NCI-H2107 treated with DMSO at 0.1 percent for 48 hours (cell line): ENCODE data around the gene SYTL2.
"Not testable (repeated sequence)": the region's sequence is repeated elsewhere in the genome, so short reads cannot be mapped to it uniquely, and the experiment has no call there.

Source experiments
- DNase-seq: peaks from one replicate; lab custom pipeline; 2025; ENCODE audit not compliant: unreplicated experiment; lab: John Stamatoyannopoulos, UW

The SYTL2 gene

DNA sequence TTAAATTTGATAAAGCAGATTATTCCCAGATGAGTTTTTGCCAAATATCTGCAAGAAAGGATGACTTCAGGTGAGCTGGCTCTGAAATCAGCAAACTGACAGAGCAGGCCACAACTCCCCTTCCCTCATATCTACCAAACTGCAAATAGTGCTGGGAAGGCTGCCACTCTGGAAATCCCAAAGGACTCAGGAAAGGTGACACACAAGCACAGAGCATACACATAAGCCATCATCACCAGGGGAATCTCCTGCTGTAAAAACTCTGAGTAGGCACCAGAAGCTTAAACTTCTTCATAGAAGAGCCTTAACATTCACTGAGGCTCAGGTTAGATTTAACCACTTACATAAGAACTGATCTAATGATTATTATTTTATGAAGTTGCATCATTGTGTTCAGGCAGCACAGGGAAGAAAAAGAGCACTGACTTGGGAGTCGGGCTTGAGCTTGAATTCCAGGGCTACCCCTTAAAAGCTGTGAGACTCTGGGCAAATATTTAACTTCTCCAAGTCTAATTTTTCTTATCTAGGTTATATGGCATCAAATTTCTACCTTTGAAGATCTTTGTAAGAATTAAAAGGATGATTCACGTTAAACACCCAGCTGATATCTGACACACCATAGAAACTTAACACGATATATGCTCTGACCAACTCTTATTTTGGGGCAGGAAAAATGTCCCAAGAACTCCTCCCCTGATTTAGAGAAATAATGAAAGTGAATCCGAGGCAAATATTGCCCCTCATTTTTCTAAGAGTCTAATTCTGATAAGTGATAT, 15.0 kb downstream of the SYTL2 start:
- no peak for DNase-seq

DNA sequence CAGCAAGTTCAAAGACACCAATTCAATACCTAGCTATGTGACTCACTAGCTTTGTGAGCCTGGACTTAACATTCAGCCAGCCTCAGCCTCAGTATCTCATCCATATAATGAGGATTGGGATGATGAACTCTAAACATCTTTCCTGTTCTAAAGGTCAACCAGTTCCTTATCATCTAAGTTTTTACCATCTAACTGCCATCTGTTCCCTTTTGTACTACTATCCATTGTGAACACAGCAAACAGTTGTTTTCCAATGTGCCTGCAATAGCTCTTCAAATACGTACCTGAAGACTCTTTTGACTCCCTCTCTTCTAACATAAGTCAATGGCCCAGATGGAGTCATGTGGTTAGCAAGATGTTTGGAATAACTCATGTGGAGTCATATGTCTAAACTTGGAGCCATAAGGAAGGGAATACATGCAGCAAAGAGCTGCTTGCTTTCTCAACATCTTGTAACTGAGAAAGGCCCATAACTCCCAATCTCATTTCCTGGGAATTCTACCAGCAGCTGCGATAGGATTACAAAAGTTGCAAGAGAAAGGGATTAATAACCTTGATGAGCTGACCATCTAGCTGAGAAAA, 19.4 kb downstream of the SYTL2 start:
- DNase-seq, result no peak

GRCh38 chr11:85787809-85788760, 22.9 kb downstream of the SYTL2 start:
- no peak for DNase-seq

- DNase-seq, result no peak
Observed at GRCh38 chr11:85787168-85787567, 23.8 kb downstream of the SYTL2 start.

- no peak for DNase-seq
Observed at GRCh38 chr11:85784480-85785265, 26.3 kb downstream of the SYTL2 start.

GRCh38 chr11:85783758-85784157, 27.2 kb downstream of the SYTL2 start:
- no peak for DNase-seq

DNA sequence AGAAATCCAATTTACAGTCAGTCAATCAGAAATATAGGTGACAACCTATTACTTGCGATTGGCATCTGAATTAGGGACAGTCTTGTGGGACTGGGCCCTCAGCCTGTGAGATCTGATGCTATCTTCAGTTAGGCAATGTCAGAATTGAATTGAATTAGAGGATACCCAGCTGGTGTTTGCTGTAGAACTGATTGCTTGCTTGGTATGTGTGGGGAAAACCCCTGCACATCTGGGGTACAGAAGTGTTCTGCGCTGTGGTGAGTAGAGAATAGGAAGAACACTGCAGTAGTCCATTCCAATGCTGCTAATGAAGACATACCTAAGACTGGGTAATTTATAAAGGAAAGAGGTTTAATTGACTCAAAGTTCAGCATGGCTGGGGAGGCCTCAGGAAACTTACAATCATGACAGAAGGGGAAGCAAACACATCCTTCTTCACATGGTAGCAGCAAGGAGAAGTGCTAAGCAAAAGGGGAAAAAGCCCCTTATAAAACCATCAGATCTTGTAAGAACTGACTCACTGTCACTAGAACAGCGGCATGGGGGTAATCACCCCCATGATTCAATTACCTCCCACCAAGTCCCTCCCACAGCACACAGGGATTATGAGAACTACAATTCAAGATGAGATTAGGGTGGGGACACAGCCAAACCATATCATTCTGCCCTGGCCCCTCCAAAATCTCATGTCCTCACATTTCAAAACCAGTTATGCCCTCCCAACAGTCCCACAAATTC, 30.0 kb downstream of the SYTL2 start:
- DNase-seq, result not testable (repeated sequence)

DNA sequence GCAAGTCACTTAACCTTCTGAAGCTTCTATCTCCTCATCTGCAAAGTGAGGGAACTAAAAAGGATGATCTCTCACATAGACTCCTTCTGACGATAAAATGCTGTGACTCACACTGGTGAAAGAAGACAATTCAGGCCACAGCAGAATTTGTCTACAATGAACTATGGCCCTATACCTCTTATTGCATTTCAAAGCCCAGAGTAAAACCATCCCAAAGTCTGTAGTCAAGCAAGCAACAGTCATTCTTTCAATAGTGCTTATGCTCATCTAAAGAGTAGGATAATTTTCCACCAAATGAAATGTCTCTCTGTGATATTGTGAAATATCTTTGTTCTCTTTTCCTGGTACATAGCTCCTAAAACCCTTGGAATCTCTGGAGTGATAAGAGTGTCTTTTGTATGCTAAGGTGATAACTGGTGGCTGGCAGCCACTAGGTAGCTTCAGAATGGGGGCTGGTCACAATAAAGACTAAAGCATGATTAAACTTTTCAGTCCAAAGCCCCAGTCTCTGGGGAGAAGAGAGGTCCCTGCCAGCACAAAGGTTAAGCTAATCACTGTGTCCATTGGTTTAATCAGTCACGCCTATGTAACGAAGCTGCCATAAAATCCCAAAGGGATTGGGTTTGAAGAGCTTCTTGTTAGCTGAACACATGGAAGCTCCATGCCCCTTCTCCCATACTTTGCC, 30.8 kb downstream of the SYTL2 start:
- DNase-seq, result no peak

- not testable (repeated sequence) for DNase-seq
Observed at GRCh38 chr11:85777603-85777972, 33.4 kb downstream of the SYTL2 start.

- DNase-seq, result no peak
Observed at GRCh38 chr11:85776951-85777602, 33.9 kb downstream of the SYTL2 start.

- no peak for DNase-seq
Observed at GRCh38 chr11:85774256-85775101, 36.5 kb downstream of the SYTL2 start.

DNA sequence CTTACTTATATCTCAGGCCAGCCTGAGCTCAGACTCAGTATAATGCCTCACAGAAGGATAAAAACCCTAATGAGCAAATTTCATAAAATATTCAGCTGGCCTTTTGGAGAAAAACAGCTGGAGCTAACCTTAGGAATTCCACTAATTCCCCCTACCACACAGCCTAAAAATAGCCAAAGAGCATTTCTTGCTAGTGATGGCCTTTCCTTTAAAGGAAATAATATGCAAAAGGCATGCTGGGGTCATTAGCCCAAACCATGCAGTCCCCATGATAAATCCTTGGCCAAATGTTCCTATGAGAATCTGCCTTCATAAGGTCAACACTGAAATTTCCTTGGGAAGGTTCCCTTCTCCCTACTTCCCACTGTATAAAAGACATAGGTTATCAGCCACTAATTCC, 38.2 kb downstream of the SYTL2 start:
- DNase-seq, result no peak

GRCh38 chr11:85771568-85771967, 39.4 kb downstream of the SYTL2 start:
- no peak for DNase-seq

DNA sequence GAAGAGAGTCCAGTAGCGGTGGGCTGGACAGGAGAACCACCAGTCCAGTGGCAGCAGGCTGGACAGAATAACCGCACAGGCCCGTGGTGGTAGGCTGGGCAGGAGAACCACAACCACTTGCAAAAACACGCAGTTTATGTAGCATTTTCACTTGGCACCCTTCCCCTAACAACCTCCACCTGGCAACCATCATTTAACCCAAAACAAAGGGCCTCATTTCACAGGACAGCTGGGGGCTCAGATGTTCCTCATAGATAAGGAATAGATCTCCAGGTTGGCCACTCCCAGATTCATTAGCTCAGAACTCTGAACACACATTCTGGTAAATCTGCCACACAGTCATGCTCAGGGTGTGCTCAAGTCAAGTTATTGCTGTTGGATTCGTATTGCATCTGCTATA, 41.2 kb downstream of the SYTL2 start:
- DNase-seq, result no peak

GRCh38 chr11:85768473-85769146, 42.3 kb downstream of the SYTL2 start:
- DNase-seq, result no peak

GRCh38 chr11:85767246-85767945, 43.5 kb downstream of the SYTL2 start:
- no peak for DNase-seq

DNA sequence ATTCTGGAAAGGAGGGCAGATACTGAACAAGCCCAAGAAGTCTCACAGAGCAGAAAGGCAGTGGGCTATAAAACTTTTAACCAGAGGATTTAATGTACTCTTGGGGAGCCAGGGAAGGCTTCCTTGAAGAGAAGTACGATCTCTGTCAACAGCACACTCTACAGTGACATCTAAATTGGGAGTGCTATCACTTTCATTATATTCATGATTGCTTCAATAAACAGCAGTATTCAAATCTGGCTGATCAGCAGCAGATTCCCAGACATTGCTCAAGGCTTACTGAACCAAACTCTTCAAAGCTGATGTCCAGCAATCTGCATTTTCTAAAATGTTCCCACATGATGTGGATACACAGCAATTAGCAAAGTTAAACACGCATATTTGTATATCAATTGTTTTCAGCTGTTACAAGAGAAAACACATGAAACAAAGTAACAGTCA, 44.2 kb downstream of the SYTL2 start:
- no peak for DNase-seq
